A673 (cell line): ENCODE measurements around the gene NUDT13. TPM values are rescaled to one million over a fixed set of nuclear protein-coding genes. Genes with fewer than 3 reads are reported as not detected.
A peak's percentile ranks its signal among the peaks of the same experiment; 100 is the strongest.

ENCODE experiments used
- BruUV-seq: library from RNA; stranded (reverse); fragments of 400-500 nt; replicated peaks from 2 replicates; lab custom pipeline; 2021; lab: Mats Ljungman, UMichigan
- CTCF ChIA-PET: fragments of 300-600 bp; sonication (Branson Sonifier 250); formaldehyde crosslinking; loops from one replicate; lab custom pipeline; 2022; ENCODE audit warnings: antibody characterized with exemption; lab: Charles Lee
- POLR2A ChIA-PET: fragments of 300-600 bp; sonication (Branson Sonifier 250); formaldehyde crosslinking; loops from one replicate; lab custom pipeline; 2022; ENCODE audit warnings: antibody characterized with exemption; ENCODE audit not compliant: low non-redundant PET; lab: Charles Lee
- DNase-seq: peaks from one replicate; pipeline ENCODE4 v3.0.0-alpha.2; 2015; ENCODE audit warnings: low spot score
- H3K27ac ChIP-seq: fragments of 200-600 bp; sonication (generic); 2 replicates; pipeline ENCODE4 v1.5.1; 2016; ENCODE audit warnings: mixed run types, low read depth, mild to moderate bottlenecking, mixed read lengths, antibody characterized with exemption, low read length; ENCODE audit not compliant: poor library complexity, severe bottlenecking
- H3K27me3 ChIP-seq: fragments of 200-600 bp; sonication (generic); replicated peaks from 2 replicates; pipeline ENCODE4 v1.6.1; 2017; ENCODE audit warnings: mixed run types, low read depth, mild to moderate bottlenecking, mixed read lengths, antibody characterized with exemption, low read length; ENCODE audit not compliant: insufficient read depth, poor library complexity
- H3K36me3 ChIP-seq: fragments of 200-600 bp; sonication (generic); 2 replicates; pipeline ENCODE4 v1.6.1; 2016; ENCODE audit warnings: mixed run types, mild to moderate bottlenecking, mixed read lengths, antibody characterized with exemption, low read length; ENCODE audit not compliant: insufficient read depth, poor library complexity, severe bottlenecking
- H3K4me1 ChIP-seq: fragments of 200-600 bp; sonication (generic); 2 replicates; pipeline ENCODE4 v1.6.1; 2017; ENCODE audit warnings: mixed run types, mild to moderate bottlenecking, mixed read lengths, antibody characterized with exemption, low read length; ENCODE audit not compliant: insufficient read depth, poor library complexity, severe bottlenecking
- H3K4me3 ChIP-seq: fragments of 200-600 bp; sonication (generic); 2 replicates; pipeline ENCODE4 v1.5.1; 2016; ENCODE audit warnings: low read depth, mixed run types, mild to moderate bottlenecking, mixed read lengths, low read length; ENCODE audit not compliant: poor library complexity, severe bottlenecking
- H3K9me3 ChIP-seq: fragments of 200-600 bp; sonication (generic); 2 replicates; pipeline ENCODE4 v1.6.1; 2016; ENCODE audit warnings: mixed run types, low read depth, mild to moderate bottlenecking, mixed read lengths, antibody characterized with exemption, low read length; ENCODE audit not compliant: poor library complexity, severe bottlenecking
- CTCF ChIP-seq: fragments of 300-800, 200-600 bp; sonication (generic); conservative IDR thresholded peaks from 2 replicates; pipeline ENCODE4 v1.5.1; 2017; ENCODE audit warnings: low read depth, mild to moderate bottlenecking, antibody characterized with exemption, low read length, moderate library complexity, mixed read lengths
- EZH2 ChIP-seq: fragments of 200-600 bp; sonication (generic); IDR thresholded peaks from 2 replicates; pipeline ENCODE4 v1.6.1; 2017; ENCODE audit warnings: borderline replicate concordance, low read depth, mild to moderate bottlenecking, mixed read lengths, antibody characterized with exemption, low read length; ENCODE audit not compliant: poor library complexity, severe bottlenecking
- intact Hi-C: fragments of 100-400 bp; cut with micrococcal nuclease; formaldehyde crosslinking; loops from one replicate; pipeline ENCODE4 v1.10.0; 2022; ENCODE audit not compliant: unreplicated experiment
- total RNA-seq: library from RNA; stranded (reverse); gene quantifications from 2 replicates; pipeline ENCODE4 v1.2.3, GENCODE V29; 2021

NUDT13 gene
- total RNA-seq, 1 experiment from 2014 or later: 2.0 TPM

- intact Hi-C loops: no loop called here
- H3K4me3 ChIP-seq: peak overlapping the region; percentile 91
- no peak for TF ChIP-seq EZH2
- no peak for TF ChIP-seq CTCF
- POLR2A ChIA-PET: interaction anchor here (0.7 kb wide), 1 partner anchor 873 kb away, joined by 6 read pairs; no protein-coding TSS in a partner anchor
- no peaks in the 10 kb centered on the region for H3K36me3 ChIP-seq
- DNase-seq: peak; percentile 14
- H3K4me1 ChIP-seq: peaks cover 10% of the 10 kb centered on the region
- H3K27ac ChIP-seq: no peak overlapping the region
- BruUV-seq: no TSS peak
- H3K27me3 ChIP-seq: no peaks in the 10 kb centered on the region
- no peaks in the 10 kb centered on the region for H3K9me3 ChIP-seq
- CTCF ChIA-PET: no interaction called here
Observed at GRCh38 chr10:73093922-73094850, 16.1 kb upstream of the NUDT13 start.

- Histone ChIP-seq H3K27ac (peak overlapping the region; percentile 95), H3K36me3 (no peaks in the 10 kb centered on the region), H3K4me3 (peak overlapping the region; percentile 91), H3K27me3 (no peaks in the 10 kb centered on the region), H3K4me1 (peaks cover 10% of the 10 kb centered on the region), H3K9me3 (no peaks in the 10 kb centered on the region)
- TF ChIP-seq CTCF (no peak), EZH2 (no peak)
- ChIA-PET POLR2A (interaction anchor here (0.7 kb wide), 1 partner anchor 874 kb away, joined by 6 read pairs; no protein-coding TSS in a partner anchor), CTCF (interaction anchor here (0.6 to 0.7 kb wide), 2 partner anchors 32 to 272 kb away, joined by 3 to 4 read pairs; no protein-coding TSS in a partner anchor)
- intact Hi-C loops: no loop called here
- no peak for DNase-seq
- BruUV-seq: no TSS peak
Observed at GRCh38 chr10:73094986-73095480, 15.2 kb upstream of the NUDT13 start.

GRCh38 chr10:73095481-73096021 lies 14.7 kb upstream of the NUDT13 start:
- peak overlapping the region; percentile 91 for H3K4me3 ChIP-seq
- BruUV-seq: TSS peak; percentile 51
- CTCF ChIA-PET: interaction anchor here (0.6 to 0.7 kb wide), 3 partner anchors 32 to 548 kb away, joined by 3 to 6 read pairs (median 4); no protein-coding TSS in a partner anchor
- TF ChIP-seq EZH2 (no peak), CTCF (no peak)
- intact Hi-C loops: no loop called here
- H3K36me3 ChIP-seq: no peaks in the 10 kb centered on the region
- H3K27me3 ChIP-seq: no peaks in the 10 kb centered on the region
- H3K9me3 ChIP-seq: no peaks in the 10 kb centered on the region
- peak; percentile 64 for DNase-seq
- H3K4me1 ChIP-seq: peaks cover 10% of the 10 kb centered on the region
- H3K27ac ChIP-seq: peak overlapping the region; percentile 95
- POLR2A ChIA-PET: interaction anchor here (0.7 to 0.9 kb wide), 2 partner anchors 123 to 401 kb away, joined by 3 to 7 read pairs; no protein-coding TSS in a partner anchor
